Kidney tubule cell (primary cell): Measurements from ENCODE around the gene SUSD3.
"Not testable (repeated sequence)": the region's sequence is repeated elsewhere in the genome, so short reads cannot be mapped to it uniquely, and the experiment has no call there.

ENCODE experiments used
- DNase-seq: peaks from one replicate; pipeline ENCODE4 v3.0.0-alpha.2; 2018; ENCODE audit warnings: low spot score

Gene SUSD3

DNA sequence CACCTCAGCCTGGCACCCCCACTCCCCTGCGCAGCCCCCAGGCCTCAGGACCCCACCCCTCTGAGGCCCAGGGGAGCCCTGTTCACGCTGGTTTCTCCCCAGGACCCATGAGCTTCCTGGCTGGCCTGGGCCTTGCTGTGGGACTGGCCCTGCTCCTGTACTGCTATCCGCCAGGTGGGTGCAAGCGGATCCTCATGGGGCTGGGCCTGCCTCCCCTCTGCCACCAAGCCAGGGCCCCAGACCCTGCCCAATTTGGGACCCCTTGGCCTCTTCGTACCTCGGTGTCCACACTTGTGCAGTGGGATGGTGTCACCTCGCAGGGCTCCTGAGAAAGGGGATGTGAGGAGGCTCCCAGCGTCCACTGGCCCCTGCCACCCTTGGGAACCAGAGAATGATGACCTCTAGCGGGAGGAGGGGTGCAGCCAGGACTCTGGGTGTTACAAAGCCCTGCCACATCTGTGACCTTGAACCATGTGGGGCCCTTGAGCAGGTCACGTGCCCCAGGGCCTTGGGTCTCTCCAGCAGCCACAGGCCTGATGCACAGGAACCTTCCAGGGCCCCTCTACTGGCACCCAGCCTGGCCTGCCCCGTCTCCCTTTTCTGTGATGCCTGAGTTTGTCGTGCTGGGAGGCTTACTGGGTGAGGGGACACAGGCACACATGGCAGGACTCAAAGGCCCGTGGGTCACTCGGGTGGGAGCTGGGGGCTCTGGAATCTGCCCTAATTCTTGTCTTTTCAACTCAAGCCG is 53.8 kb downstream of the SUSD3 start:
- DNase-seq = no peak

DNA sequence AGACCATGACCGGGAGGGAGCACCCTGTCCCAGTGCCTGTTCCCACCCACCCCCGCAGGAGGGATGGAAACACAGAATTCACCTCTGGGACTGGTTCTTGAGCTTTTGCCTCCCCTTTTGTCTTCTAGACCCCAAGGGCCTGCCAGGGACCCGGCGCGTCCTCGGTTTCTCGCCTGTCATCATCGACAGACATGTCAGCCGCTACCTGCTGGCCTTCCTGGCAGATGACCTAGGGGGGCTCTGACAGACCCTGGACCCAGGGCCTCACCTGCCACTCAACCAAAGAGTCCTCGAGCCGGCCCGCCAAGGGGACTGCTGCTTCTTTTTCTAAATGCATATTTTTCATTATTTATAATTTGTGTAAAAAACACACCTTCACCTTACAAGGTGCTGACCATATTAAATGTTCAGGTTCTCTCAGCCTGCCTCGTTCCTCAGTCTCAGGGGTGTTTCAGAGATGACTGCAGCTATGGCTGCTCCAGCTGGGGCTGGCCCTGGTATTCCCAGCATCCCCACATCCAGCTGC is 54.4 kb downstream of the SUSD3 start:
- DNase-seq = no peak

DNA sequence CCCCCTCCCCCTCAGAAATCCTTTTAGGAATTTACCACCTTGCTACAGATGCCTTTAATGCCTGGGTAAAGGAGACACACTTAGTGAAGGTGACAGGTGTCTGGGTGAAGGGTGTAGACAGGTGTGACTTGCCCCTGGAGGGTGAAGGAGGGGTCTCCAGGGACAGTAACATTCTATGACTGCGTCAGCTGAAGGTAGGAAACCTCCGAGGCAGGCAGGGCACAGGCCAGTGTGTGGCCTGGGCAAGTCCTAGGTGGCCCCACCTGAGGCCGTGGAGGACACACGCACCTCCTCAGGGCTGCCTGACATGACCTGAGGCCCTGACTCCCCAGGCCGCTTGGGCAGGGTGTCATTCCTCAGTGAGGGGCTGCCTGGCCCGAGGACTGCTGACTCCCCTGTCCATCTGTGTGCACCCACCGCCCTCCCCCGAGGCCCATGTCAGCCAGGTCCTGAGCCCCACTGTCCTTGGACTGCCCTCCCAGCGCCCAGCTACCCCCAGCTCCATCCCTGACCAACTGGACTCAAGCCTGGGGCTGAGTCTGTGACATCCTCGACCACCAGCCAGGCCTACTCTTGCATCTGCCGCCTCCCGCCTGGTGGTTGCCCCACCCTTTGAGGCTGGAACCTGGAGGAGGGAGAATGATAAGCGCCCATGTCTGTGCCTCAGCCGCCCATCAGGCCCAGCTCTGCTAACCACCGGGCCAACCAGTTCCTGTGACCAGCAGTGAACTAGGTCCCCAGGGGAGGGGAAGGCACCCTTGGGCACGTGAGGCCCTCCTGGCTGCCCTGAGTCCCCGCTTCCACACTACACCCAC is 55.9 kb downstream of the SUSD3 start:
- DNase-seq = no peak

DNA sequence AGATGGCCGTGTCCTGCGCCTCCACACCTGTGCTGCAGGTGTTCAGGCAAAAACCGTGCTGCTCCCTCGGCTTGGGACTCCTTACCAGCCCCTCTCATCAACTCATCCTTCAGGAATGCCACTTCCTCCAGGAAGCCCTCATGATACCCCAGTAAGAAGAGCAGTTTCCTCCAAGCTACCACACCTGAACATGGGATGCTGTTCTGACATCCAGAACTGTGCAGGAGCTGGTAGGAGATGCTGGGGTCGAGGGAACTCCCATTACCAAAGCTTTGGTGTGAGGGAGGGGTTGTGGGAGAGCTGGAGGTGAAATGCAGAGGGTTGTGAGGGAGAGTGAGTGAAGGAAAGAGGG is 56.5 kb downstream of the SUSD3 start:
- DNase-seq = no peak

DNA sequence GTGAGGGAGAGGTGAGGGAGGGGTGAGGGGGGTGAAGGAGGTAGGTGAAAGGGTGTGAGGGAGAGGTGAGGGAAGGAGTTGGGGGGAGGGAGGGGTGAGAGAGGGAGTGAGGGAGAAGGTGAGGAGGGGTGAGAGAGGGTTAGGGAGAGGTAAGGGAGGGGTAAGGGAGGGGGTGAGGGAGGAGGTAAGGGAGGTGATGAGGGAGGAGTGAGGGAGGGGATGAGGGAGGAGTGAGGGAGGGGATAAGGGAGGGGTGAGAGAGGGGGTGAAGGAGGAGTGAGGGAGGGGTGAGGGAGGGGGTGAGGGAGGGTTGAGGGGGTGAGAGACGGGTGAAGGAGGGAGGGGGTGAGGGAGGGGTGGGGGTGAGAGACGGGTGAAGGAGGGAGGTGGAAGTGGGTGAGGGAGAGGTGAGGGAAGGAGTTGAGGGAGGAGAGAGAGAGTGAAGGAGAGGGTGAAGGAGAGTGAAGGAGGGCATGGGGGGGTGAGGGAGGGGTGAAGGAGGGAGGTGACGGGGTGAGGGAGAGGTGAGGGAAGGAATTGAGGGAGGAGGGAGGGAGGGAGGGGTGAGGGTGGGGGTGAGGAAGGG is 57.1 kb downstream of the SUSD3 start:
- no peak for DNase-seq

DNA sequence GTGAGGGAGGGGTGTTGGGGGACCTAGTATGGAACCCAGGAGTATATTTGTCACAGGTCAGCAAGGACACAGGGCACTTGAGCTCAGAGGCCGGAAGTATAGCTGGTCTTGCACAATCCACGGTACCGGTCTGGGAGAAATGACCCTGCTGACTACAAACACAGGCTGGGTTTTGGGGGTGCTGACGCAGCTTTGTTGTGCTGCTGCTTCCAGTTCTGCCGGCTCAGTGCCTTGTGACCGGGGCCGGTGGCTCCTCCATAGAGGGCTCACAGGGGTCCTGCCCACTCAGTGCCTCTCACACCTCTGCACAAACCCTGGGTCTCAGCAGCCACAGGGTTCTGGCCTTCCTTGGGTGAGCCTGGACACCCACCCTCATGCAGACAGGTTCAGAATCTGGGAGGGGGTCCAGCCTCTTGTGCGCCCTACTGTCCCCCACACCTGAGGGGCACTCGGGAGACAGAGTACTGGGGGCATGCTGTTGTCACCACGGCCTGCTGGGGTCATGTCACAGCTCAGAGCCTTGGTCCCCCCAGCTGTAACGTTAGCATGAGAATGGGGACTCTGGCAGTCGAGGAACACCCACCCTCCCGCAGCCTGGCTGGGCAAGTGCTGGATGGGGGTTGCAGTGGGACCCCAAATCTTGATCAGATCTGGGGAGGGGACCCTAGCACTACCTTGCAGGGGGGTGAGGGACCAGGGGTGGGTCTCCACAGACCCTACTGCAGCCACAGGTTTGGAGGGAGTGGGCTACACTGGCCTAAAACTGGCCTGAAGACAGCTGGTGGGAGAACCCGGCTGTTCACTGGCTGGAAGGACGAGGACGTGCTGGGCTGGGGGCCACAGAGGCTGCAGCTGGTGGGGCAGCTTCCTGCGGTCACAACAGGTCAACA is 57.8 kb downstream of the SUSD3 start:
- DNase-seq = peak; percentile 51

DNA sequence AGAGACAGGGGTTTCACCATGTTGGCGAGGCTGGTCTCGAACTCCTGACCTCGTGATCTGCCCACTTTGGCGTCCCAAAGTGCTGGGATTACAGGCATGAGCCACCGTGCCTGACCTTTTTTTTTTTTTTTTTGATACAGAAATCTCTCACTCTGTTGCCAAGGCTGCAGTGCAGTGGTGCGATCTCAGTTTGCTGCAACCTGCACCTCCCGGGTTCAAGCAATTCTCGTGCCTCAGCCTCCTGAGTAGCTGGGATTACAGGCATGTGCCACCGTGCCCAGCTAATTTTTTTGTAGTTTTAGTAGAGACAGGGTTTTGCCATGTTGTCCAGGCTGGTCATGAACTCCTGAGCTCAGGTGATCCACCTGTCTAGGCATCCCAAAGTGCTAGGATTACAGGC is 59.0 kb downstream of the SUSD3 start:
- DNase-seq = not testable (repeated sequence)

DNA sequence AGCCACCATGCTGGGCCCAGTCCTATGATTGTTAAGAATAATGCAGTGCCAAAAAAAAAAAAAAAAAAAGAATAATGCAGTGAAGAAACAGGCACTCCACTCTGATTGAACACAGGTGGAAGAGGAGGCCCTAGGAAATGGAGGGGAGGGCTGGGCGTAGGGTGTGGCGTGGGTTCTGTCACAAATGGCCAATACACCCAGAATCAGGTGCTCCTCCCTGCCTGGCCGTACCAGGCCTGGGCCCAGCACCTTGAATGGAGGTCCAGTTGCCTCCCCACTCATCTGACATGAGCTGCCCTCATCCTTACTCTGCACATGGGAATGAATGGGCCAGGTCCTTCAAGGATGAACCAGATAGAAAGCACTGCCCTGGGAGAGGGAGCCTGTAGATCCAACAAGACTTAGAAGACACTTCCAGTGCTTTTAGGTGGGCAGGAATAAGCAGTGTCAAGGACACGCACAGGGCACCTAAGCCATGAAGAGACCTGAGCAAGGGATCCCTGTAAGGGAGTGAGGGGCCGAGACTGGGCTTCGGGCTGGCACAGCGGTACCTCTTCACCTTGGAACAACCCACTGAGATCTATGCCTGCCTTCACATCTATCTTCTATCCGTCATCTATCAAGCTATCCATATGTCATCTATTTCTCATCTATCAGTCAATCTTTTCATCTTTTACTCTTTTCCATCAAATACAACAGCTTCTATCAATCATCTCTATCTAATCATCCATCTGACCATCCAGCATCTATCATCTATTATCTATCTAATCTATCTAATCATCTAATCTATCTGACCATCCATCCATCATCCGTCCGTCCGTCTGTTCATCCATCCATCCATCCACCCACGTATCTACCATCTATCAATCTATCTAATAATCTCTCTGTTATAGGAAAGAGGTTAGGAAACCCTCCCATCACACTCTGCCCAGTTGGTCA is 59.7 kb downstream of the SUSD3 start:
- DNase-seq = no peak

DNA sequence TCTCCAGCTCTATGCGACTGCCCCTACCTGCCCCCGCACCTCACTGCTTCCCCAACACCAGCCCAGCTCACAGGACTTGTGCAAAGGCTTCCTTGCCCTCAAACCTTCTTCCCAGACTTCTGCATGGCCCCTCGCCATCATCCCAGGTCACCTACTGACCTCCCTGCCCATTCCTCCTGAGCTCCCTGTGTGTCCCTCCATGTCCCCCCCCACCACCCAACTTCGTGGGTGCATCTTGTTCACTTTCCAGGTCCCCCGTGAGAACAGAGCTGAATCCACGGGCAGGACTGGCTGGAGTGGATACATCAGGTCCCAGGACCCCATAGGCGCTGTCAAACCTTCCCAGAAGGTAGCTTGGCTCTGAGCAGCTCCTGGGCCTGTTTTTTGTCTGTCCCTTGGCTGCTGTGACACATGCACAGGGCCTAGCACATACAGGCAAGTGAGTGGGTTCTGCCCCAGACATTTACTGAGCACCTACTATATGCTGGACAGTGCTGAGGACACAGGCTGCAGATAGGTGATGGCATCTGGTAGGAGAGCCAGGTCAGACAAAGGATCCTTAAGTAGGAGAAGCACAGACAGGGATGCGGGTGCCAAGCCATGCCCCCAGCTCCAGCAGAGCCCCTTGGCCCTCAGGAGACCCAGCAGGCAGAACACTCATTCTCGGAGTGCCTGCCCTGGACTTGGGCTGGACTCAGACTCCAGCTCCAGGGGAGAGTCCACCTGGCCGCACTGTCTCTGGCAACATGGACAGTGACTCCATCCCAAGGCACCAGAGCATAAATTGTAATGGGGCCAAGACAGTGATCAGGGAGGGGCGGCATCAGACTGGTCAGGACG is 60.6 kb downstream of the SUSD3 start:
- DNase-seq = no peak

DNA sequence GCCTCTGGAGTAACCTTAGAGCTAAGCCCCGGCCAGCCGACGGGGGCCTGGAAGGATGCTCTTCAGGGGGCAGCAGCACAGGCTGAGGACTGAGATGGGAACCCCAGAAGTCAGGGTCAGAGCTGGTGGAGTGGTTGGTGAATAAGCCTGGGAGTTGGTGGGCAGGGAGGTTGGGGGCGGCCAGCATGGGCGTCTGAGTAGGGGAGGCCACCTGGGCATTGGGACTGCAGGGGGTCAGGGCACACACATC is 61.1 kb downstream of the SUSD3 start:
- DNase-seq = no peak

DNA sequence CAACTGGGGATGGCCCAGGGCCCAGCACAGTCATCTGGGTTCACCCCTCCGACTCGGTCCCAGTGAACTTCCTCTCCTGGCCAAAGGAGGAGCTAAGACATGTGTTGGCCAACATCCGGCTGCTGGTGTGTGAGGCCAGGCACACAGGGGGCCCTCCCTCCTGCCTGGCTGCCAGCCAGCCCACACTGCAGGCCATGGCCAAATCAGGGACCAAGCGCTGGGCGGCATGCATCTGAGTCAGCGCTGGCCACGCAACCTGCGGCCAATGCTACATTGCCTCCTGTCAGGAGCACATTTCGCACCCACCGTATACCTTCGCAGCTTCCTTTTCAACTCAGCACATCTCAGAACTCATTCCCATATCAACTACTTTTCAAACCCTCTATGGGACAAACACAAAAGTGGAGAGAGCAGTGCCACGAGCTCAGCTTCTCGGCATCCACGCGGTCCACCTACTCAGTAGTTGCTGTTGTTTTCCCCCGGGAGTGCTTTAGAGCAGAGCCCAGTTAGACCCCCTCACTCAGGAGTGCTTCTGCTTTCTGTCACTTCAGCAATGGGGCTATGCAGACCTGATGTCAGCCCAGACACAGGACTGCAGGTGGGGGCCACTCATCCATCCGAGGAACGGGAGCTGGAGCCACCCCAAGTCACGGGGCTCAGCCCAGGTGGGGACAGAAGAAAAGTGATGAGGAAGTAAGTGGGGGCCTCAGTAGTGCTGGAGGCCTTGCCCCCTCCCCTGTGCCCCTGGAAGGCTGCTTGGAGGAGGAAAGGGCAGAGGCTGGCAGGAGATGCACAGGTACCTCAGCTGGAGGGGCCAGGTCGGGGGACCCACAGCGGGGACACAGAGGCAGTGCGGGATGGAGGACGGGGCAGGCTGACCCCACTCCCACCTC is 61.7 kb downstream of the SUSD3 start:
- DNase-seq = peak; percentile 98

DNA sequence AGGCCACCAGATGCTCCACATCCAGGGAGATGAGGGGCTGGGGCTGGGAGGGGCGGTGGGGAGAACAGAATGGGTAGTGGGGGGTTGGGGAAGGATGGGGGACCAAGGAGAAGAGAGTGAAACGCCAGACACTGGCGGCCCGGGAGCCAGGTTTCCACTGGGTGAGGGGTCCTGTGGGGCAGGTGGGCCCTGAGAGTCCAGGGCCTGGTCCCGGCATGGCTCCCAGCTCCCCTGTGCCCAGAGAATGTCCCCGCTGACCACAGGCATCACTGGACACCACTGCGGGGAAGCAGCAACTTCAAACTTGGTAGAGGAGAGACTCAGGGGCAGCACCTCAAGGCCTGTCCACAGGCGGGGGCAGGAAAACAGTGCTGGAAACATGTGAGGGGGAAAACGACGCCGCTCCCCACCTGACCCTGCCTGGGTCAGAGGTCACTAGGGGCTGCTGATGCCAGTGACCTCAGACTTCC is 62.4 kb downstream of the SUSD3 start:
- DNase-seq = no peak

DNA sequence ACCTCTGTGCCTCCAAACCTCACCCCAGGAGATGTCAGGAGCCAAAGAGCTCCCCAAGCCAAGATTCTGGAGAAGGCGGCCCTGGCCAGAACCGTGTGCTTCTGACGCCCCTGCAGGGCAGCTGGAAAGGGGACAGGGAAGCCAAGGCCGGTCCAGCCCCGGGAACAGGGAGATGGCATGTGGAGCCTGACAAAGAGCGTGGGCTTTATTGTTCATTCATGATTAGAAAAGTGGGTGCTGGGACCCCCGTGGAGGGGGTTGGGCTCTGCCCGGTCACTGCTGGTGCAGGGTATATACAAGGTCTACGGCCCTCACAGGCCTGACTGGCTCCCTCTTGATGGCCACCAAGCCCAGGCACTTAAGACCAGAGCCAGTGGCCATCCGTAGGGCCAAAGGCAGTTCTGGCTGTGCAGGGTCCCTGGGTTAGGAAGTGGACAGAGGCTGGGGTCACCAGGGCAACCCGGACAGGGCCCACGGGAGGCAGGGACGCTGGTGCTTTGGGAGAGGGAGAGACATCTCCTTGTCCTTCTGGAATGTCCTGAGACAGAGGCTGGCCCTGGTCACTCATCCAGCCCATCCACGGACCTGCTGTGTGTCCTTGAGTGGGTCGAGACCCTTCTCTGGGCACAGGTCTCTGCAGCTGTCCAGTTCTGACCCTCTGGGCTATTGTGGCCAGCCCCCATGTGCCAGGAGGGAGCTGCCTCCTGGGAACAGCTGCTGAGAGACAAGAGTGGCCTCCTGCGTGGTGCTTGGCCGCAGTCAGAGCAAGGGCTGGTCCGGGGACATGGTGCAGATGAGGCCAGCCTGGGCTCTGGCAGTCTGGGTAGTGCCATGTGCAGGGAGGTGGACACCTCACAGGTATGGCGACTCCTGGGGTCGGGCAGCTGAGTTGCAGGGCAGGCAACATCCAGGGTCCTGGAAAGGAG is 63.1 kb downstream of the SUSD3 start:
- DNase-seq = no peak

DNA sequence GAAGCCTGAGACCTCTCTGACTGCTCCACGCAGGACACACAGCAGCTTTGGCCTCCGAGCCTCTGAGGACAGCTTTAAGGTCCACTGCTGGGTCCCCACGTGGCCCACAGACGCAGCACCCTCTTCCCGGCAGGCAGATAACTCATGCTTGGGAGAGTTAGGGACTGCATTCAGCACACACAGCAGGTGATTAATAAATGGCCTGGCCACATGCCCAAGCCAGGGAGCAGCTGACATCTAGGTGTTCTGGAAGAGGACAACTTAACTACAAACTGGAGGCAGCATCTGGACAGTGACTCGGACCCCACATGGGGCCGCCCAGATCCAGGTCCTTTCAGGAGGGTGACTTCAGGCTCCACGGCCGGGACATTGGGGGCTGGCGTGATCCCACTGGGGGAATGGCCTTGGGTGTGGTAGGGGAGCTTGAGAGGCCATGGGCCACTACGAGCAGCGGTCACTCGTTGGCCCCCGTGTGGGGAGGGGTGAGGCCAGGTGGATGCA is 64.3 kb downstream of the SUSD3 start:
- no peak for DNase-seq

DNA sequence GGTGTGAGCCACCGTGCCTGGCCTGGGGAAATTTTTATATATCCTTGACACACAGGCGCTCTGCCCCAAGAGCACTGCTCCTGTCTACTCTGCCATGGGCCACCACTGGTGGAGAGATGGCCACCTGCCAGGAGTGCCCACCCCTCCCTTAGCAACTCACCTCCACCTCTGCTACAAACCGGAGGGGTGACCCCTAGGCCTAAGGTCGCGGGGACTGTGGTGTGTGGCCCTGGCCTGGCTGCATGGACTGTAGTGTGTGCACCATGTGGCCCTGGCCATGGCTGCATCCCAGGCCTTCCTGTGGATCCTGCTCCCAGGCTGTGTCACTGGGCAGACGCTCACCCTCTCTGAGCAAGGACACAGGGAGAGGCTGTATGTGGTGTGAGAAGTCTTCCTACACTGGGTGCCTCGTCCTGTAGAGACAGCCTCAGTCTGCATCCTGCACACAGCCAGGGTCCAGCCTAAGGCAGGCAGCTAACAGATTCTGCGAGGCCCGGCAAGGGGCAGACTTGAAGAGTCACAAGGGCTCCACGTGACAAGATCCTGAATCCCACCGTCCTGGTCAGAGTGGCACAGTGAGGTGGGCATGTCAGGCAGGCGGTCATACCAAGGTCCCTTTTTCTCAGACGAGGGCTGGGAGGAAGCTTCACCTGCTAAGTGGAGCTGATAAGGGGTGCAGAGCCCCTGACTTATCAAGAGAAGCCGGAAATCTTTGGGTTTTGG is 65.2 kb downstream of the SUSD3 start:
- no peak for DNase-seq

DNA sequence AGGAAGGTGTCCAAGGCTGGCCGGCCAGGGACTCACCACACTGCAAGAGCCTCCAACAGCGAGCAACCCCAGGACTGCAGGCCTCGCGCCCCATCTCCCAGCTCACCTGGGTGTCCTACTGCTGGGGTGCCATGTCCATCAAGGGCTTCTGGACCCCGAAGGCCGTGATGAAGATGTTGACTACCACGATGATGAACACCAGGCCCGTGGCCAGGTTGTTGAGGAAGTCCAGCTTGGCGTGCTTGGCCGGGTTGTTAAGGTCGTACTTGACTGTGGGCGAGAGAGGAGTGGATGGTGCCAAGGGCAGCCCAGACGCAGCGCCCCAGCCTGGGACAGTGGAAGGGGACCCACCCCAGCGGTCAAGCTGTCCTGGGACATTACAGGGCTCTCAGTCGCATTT is 66.3 kb downstream of the SUSD3 start:
- no peak for DNase-seq

DNA sequence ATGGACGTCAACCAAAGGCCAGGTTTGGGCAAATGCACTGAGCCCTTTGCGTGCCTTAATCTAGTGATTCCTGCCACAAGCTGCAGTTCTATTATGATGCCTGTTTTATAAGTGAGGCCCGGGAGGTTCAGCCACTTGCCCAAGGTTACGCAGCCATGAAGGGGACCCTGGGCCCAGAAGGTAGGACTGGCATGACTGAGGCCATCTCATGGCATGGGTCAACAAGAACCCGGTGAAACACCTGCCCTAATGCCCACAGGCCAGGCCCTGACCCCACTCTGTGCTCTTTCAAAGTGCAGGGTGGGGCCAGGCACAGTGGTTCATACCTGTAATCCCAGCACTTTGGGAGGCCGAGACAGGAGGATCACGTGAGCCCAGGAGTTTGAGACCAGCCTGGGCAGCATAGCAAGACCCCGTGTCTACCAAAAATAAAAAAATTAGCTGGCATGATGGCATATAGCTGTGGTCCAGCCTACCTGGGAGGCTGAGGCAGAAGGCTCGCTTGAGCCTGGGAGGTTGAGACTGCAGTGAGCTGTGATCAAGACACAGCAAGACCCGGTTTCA is 66.9 kb downstream of the SUSD3 start:
- DNase-seq = no peak
